Stimulated activated CD4-positive, alpha-beta T cell treated with anti-CD3 and anti-CD28 coated beads, Interleukin-2, amount 100 ng/mL, for 24 hours (primary cell): ENCODE data around the gene SLC6A6.

Experiments used
- DNase-seq, 2 donors: peaks; one replicate each; pipeline ENCODE4 v3.0.0-alpha.2; 2020

Gene SLC6A6

GRCh38 chr3:14439501-14440167 is 37.2 kb downstream of the SLC6A6 start:
- DNase-seq, result no peak

GRCh38 chr3:14440168-14440518 is 37.7 kb downstream of the SLC6A6 start:
- DNase-seq, result no peak

- no peak for DNase-seq
Observed at GRCh38 chr3:14440531-14441239, 38.3 kb downstream of the SLC6A6 start.

- DNase-seq, result no peak
Observed at GRCh38 chr3:14441240-14441919, 39.0 kb downstream of the SLC6A6 start.

- no peak for DNase-seq
Observed at GRCh38 chr3:14441920-14442300, 39.5 kb downstream of the SLC6A6 start.

GRCh38 chr3:14444380-14444779 is 42.0 kb downstream of the SLC6A6 start:
- no peak for DNase-seq

- no peak for DNase-seq
Observed at GRCh38 chr3:14445773-14446172, 43.4 kb downstream of the SLC6A6 start.

- DNase-seq, result no peak
Observed at GRCh38 chr3:14446988-14447570, 44.7 kb downstream of the SLC6A6 start.

GRCh38 chr3:14448063-14448462 is 45.7 kb downstream of the SLC6A6 start:
- DNase-seq, result no peak

- no peak for DNase-seq
Observed at GRCh38 chr3:14448756-14449727, 46.6 kb downstream of the SLC6A6 start.

- DNase-seq, result no peak
Observed at GRCh38 chr3:14450506-14450905, 48.1 kb downstream of the SLC6A6 start.

GRCh38 chr3:14450922-14451606 is 48.7 kb downstream of the SLC6A6 start:
- DNase-seq, result no peak

GRCh38 chr3:14451844-14452739 is 49.7 kb downstream of the SLC6A6 start:
- DNase-seq, result no peak

GRCh38 chr3:14452740-14453710 is 50.6 kb downstream of the SLC6A6 start:
- no peak for DNase-seq

- DNase-seq, result no peak
Observed at GRCh38 chr3:14453876-14454638, 51.7 kb downstream of the SLC6A6 start.

- no peak for DNase-seq
Observed at GRCh38 chr3:14454639-14455310, 52.4 kb downstream of the SLC6A6 start.

- no peak for DNase-seq
Observed at GRCh38 chr3:14455571-14456317, 53.3 kb downstream of the SLC6A6 start.
